ENCODE results near the gene ERC2. TPM values are rescaled to one million over a fixed set of nuclear protein-coding genes. Genes with fewer than 3 reads are reported as not detected.

Gene ERC2
- total RNA-seq, 1 donor: 0.36 TPM

DNA sequence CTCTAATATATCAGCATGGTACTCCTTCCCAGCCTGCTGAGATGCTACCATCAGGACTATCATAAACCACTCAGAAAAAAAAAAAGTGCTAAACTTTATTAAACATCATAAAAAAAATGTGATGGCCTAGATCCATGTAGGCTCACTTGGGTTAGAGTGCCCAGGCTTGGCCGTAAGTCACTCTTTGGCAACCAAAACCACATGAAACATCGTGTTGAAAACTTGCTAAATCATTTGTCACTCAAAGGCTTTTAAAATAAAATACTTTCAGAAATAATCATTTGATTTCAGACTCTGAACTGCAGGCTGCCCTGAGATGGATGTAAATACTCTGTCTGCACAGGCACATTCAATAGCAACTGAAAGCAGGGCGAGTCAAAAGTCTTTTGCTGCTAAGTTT lies 902.7 kb downstream of the ERC2 start:
- Histone ChIP-seq H4K20me1 (ENCODE audit: insufficient read depth, low read length) (no peaks in the 10 kb centered on the region), H2AFZ (ENCODE audit: low read length) (no peak overlapping the region), H3K4me2 (ENCODE audit: insufficient read depth, low read length) (no peak overlapping the region), H3K79me2 (ENCODE audit: insufficient read depth, low read length) (no peaks in the 10 kb centered on the region), H3K4me1 (ENCODE audit: insufficient read depth, low read length) (peaks cover 6% of the 10 kb centered on the region), H3K27me3 (ENCODE audit: insufficient read depth, low read length) (no peaks in the 10 kb centered on the region), H3K4me3 (ENCODE audit: insufficient read depth, low read length) (no peak overlapping the region), H3K9me3 (ENCODE audit: low read depth, low read length) (no peaks in the 10 kb centered on the region), H3K27ac (ENCODE audit: low read depth, low read length) (no peak overlapping the region), H3K36me3 (ENCODE audit: insufficient read depth, low read length) (no peaks in the 10 kb centered on the region)
- no peak for DNase-seq (ENCODE audit: insufficient read length, low spot score, missing footprints)
- TF ChIP-seq, protein P1, sequence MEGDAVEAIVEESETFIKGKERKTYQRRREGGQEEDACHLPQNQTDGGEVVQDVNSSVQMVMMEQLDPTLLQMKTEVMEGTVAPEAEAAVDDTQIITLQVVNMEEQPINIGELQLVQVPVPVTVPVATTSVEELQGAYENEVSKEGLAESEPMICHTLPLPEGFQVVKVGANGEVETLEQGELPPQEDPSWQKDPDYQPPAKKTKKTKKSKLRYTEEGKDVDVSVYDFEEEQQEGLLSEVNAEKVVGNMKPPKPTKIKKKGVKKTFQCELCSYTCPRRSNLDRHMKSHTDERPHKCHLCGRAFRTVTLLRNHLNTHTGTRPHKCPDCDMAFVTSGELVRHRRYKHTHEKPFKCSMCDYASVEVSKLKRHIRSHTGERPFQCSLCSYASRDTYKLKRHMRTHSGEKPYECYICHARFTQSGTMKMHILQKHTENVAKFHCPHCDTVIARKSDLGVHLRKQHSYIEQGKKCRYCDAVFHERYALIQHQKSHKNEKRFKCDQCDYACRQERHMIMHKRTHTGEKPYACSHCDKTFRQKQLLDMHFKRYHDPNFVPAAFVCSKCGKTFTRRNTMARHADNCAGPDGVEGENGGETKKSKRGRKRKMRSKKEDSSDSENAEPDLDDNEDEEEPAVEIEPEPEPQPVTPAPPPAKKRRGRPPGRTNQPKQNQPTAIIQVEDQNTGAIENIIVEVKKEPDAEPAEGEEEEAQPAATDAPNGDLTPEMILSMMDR (IDR thresholded peaks at IDR 0.05; ENCODE audit: extremely low read depth, low read depth, low read length): no peak

DNA sequence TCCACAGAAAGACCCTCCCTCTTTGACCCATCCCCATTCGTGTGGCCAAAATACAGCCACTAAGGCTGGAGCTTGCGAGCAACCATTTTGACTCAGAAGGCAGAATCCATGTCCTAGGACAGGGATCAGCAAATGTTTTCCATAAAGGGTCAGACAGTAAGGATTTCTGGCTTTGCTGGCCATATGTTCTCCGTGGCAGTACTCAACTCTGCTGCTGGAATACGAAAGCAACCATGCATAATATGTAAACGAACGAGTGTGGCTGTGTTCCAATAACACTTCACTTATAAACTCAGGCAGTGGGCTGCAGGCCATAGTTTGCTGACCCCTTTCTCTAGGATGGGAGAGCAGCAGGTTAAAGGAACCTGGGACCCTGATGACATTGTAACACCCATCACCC lies 903.5 kb downstream of the ERC2 start:
- no peaks in the 10 kb centered on the region for H3K27me3 ChIP-seq (ENCODE audit: insufficient read depth, low read length)
- no peak for DNase-seq (ENCODE audit: insufficient read length, low spot score, missing footprints)
- H3K36me3 ChIP-seq (ENCODE audit: insufficient read depth, low read length): no peaks in the 10 kb centered on the region
- H3K4me3 ChIP-seq (ENCODE audit: insufficient read depth, low read length): no peak overlapping the region
- TF ChIP-seq, protein P1 (IDR thresholded peaks at IDR 0.05; ENCODE audit: extremely low read depth, low read depth, low read length): no peak
- no peaks in the 10 kb centered on the region for H3K9me3 ChIP-seq (ENCODE audit: low read depth, low read length)
- H3K79me2 ChIP-seq (ENCODE audit: insufficient read depth, low read length): no peaks in the 10 kb centered on the region
- peaks cover 6% of the 10 kb centered on the region for H3K4me1 ChIP-seq (ENCODE audit: insufficient read depth, low read length)
- no peak overlapping the region for H3K27ac ChIP-seq (ENCODE audit: low read depth, low read length)
- H4K20me1 ChIP-seq (ENCODE audit: insufficient read depth, low read length): no peaks in the 10 kb centered on the region
- H3K4me2 ChIP-seq (ENCODE audit: insufficient read depth, low read length): no peak overlapping the region
- no peak overlapping the region for H2AFZ ChIP-seq (ENCODE audit: low read length)

DNA sequence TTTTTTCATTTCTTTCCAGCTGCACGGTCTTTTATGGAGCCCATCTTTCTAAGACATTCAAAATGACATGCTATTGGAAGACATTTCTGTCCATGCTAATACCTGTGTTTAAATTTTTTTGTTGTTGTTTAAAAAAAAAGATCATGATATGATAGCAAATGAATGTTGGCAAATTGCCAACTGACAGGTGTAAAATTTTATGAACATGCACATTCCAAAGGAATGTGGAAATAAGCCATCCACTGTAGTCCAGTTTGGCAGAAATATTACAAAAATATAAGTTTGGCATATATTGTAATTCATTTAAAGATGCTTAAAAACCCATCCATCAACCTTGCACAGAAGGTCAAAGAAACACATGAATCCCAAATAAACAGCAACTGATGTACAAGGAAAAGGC lies 905.6 kb downstream of the ERC2 start:
- H3K79me2 ChIP-seq (ENCODE audit: insufficient read depth, low read length): no peaks in the 10 kb centered on the region
- DNase-seq (ENCODE audit: insufficient read length, low spot score, missing footprints): no peak
- no peaks in the 10 kb centered on the region for H3K27me3 ChIP-seq (ENCODE audit: insufficient read depth, low read length)

DNA sequence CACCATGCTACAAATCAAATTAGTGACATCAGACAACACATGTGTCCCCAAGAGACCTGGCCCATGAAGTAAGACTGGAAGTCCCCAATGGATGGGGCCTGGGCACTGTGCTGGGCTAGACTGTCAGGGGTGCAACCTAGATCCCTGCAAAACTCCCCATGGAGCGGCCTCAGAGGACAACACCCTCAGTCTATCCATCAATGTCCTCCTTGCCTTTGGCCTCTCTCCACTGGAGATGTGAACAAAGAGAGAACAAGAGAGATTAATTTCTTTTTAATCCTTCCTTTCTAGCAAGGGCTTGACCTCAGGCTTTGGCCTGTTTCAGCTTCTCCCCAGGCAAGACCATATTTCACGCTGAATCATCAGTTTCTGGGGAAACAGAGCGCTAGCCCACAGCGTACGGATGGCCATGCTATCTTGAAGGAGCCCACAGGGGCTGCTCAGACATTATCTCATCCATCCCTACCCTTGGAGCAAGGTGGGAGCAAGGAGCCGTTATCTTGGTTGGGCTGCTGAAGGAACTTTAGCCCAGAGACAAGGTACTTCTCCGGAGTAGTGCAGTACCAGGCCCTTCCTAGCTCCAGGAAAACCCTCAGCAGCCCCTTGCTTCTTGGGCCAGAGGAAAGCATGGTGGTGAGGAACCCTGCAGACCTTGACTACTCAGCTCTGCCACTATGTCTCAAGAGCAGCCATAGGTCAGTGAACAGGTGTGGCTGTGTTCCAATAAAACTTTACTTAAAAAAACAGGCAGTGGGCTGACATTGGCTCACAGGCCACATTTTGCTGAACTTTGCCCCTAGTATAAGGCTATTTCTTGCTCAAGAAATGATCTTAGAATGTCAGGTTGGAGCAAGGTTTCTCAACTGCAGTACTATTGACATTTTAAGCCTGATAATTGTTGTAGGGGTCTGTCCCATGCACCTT lies 908.5 kb downstream of the ERC2 start:
- Histone ChIP-seq H3K4me1 (ENCODE audit: insufficient read depth, low read length) (peaks cover 8% of the 10 kb centered on the region), H3K27ac (ENCODE audit: low read depth, low read length) (no peak overlapping the region), H3K9me3 (ENCODE audit: low read depth, low read length) (no peaks in the 10 kb centered on the region), H3K79me2 (ENCODE audit: insufficient read depth, low read length) (no peaks in the 10 kb centered on the region), H3K4me2 (ENCODE audit: insufficient read depth, low read length) (no peak overlapping the region), H3K4me3 (ENCODE audit: insufficient read depth, low read length) (no peak overlapping the region), H2AFZ (ENCODE audit: low read length) (no peak overlapping the region), H3K27me3 (ENCODE audit: insufficient read depth, low read length) (no peaks in the 10 kb centered on the region), H4K20me1 (ENCODE audit: insufficient read depth, low read length) (no peaks in the 10 kb centered on the region), H3K36me3 (ENCODE audit: insufficient read depth, low read length) (no peaks in the 10 kb centered on the region)
- DNase-seq (ENCODE audit: insufficient read length, low spot score, missing footprints): no peak
- TF ChIP-seq, protein P1 (IDR thresholded peaks at IDR 0.05; ENCODE audit: extremely low read depth, low read depth, low read length): no peak

More for the DNA sequence above, 905.6 kb downstream of the ERC2 start:
- Histone ChIP-seq H3K27ac (ENCODE audit: low read depth, low read length) (no peak overlapping the region), H4K20me1 (ENCODE audit: insufficient read depth, low read length) (no peaks in the 10 kb centered on the region), H3K4me3 (ENCODE audit: insufficient read depth, low read length) (no peak overlapping the region), H3K9me3 (ENCODE audit: low read depth, low read length) (no peaks in the 10 kb centered on the region), H2AFZ (ENCODE audit: low read length) (no peak overlapping the region), H3K4me1 (ENCODE audit: insufficient read depth, low read length) (peaks cover 6% of the 10 kb centered on the region), H3K36me3 (ENCODE audit: insufficient read depth, low read length) (no peaks in the 10 kb centered on the region), H3K4me2 (ENCODE audit: insufficient read depth, low read length) (no peak overlapping the region)
- TF ChIP-seq, protein P1 (IDR thresholded peaks at IDR 0.05; ENCODE audit: extremely low read depth, low read depth, low read length): no peak

All from osteoblast (primary cell).